NCI-H146 treated with DMSO at 0.1 percent for 48 hours (cell line): Measurements from ENCODE around the gene KLF7.

Experiments used
- DNase-seq: peaks from one replicate; lab custom pipeline; 2025; ENCODE audit not compliant: unreplicated experiment; lab: John Stamatoyannopoulos, UW

Gene KLF7

GRCh38 chr2:207035875-207036274 lies 129.9 kb downstream of the KLF7 start:
- no peak for DNase-seq

GRCh38 chr2:207032490-207032889 lies 133.3 kb downstream of the KLF7 start:
- no peak for DNase-seq
